Progenitor cell of endocrine pancreas (in vitro differentiated cells): ENCODE measurements around the gene TALDO1. TPM values are rescaled to one million over a fixed set of nuclear protein-coding genes. Genes with fewer than 3 reads are reported as not detected.

Experiments used
- DNase-seq: peaks from one replicate; pipeline ENCODE4 v3.0.0; 2021; ENCODE audit warnings: low spot score; ENCODE audit not compliant: unreplicated experiment
- H3K27ac Mint-ChIP-seq: 2 replicates; pipeline ENCODE4 v1.8.0; 2021; ENCODE audit warnings: mild to moderate bottlenecking, moderate library complexity, mixed read lengths
- H3K27me3 Mint-ChIP-seq: 2 replicates; pipeline ENCODE4 v1.8.0; 2021; ENCODE audit warnings: mixed read lengths
- H3K36me3 Mint-ChIP-seq: 2 replicates; pipeline ENCODE4 v1.8.0; 2022; ENCODE audit warnings: mixed read lengths; ENCODE audit not compliant: insufficient read depth
- H3K4me1 Mint-ChIP-seq: 2 replicates; pipeline ENCODE4 v1.8.0; 2021; ENCODE audit warnings: low read depth, mixed read lengths
- H3K4me3 Mint-ChIP-seq: 2 replicates; pipeline ENCODE4 v1.8.0; 2021; ENCODE audit warnings: low read depth, mild to moderate bottlenecking, moderate library complexity, mixed read lengths
- H3K9me3 Mint-ChIP-seq: 2 replicates; pipeline ENCODE4 v1.8.0; 2021; ENCODE audit warnings: low read depth, mixed read lengths
- CTCF ChIP-seq: fragments of 200-600 bp; sonication (generic); IDR thresholded peaks from one replicate; pipeline ENCODE4 v1.5.0; 2021; ENCODE audit warnings: antibody characterized with exemption, mild to moderate bottlenecking; ENCODE audit not compliant: unreplicated experiment
- total RNA-seq: library from RNA; stranded (reverse); gene quantifications from 2 replicates; pipeline ENCODE4 v1.2.1, GENCODE V29; 2021

The TALDO1 gene
- total RNA-seq, 1 donor from 2014 or later: 112 TPM

GRCh38 chr11:798093-798713, 50.9 kb downstream of the TALDO1 start, which contains the start of gene SLC25A22:
TSS of gene SLC25A22 (minus strand) at chr11:798281. CDS start at chr11:795006, 3,275 bp downstream.
- H3K4me1 Mint-ChIP-seq: peaks cover 7% of the 10 kb centered on the region
- peak within 1 kb of the TSS; percentile 82 for H3K4me3 Mint-ChIP-seq
- peak; percentile 86 for DNase-seq
- H3K27me3 Mint-ChIP-seq: no peaks in the 10 kb centered on the region
- H3K9me3 Mint-ChIP-seq: no peaks in the 10 kb centered on the region
- peak within 1 kb of the TSS; percentile 92 for H3K27ac Mint-ChIP-seq
- no peaks in the 10 kb centered on the region for H3K36me3 Mint-ChIP-seq
- peak; percentile 83 for TF ChIP-seq CTCF

GRCh38 chr11:799641-800316, 52.5 kb downstream of the TALDO1 start:
- H3K4me3 Mint-ChIP-seq: peak overlapping the region; percentile 19

GRCh38 chr11:800473-800872, 53.2 kb downstream of the TALDO1 start:
- Mint-ChIP-seq H3K27ac (no peak overlapping the region), H3K9me3 (no peaks in the 10 kb centered on the region), H3K4me1 (peaks cover 7% of the 10 kb centered on the region)

More at GRCh38 chr11:799641-800316, 52.5 kb downstream of the TALDO1 start:
- no peak for TF ChIP-seq CTCF
- no peaks in the 10 kb centered on the region for H3K27me3 Mint-ChIP-seq
- no peak for DNase-seq
- H3K27ac Mint-ChIP-seq: no peak overlapping the region
- no peaks in the 10 kb centered on the region for H3K9me3 Mint-ChIP-seq
- H3K36me3 Mint-ChIP-seq: no peaks in the 10 kb centered on the region
- H3K4me1 Mint-ChIP-seq: peaks cover 7% of the 10 kb centered on the region

GRCh38 chr11:801097-801780, 54.0 kb downstream of the TALDO1 start:
- Mint-ChIP-seq H3K27ac (no peak overlapping the region), H3K27me3 (no peaks in the 10 kb centered on the region), H3K36me3 (no peaks in the 10 kb centered on the region), H3K4me3 (no peak overlapping the region), H3K9me3 (no peaks in the 10 kb centered on the region), H3K4me1 (peaks cover 5% of the 10 kb centered on the region)
- TF ChIP-seq CTCF: no peak
- DNase-seq: no peak

More at GRCh38 chr11:800473-800872, 53.2 kb downstream of the TALDO1 start:
- H3K36me3 Mint-ChIP-seq: no peaks in the 10 kb centered on the region
- no peaks in the 10 kb centered on the region for H3K27me3 Mint-ChIP-seq
- H3K4me3 Mint-ChIP-seq: no peak overlapping the region
- no peak for TF ChIP-seq CTCF
- no peak for DNase-seq

GRCh38 chr11:802018-802617, 54.9 kb downstream of the TALDO1 start:
- DNase-seq: no peak
- Mint-ChIP-seq H3K4me1 (peaks cover under 1% of the 10 kb centered on the region), H3K4me3 (no peak overlapping the region), H3K9me3 (no peaks in the 10 kb centered on the region), H3K27me3 (no peaks in the 10 kb centered on the region), H3K27ac (no peak overlapping the region), H3K36me3 (no peaks in the 10 kb centered on the region)
- no peak for TF ChIP-seq CTCF
